ENCODE results near the gene NKD2.

GRCh38 chr5:968881-969280 lies 39.7 kb upstream of the NKD2 start:
- TF ChIP-seq CTCF (IDR thresholded peaks at IDR 0.05): no peak
- TF ChIP-seq REST (IDR thresholded peaks at IDR 0.05; ENCODE audit: insufficient read depth in 1 of 2, low read depth in 2 of 2, low read length in 1 of 2): no peak

All from Panc1 (cell line).